A673 (cell line): ENCODE results near the gene FNDC3B. TPM values are rescaled to one million over a fixed set of nuclear protein-coding genes. Genes with fewer than 3 reads are reported as not detected.

Experiments
- BruUV-seq: library from RNA; stranded (reverse); fragments of 400-500 nt; replicated peaks from 2 replicates; lab custom pipeline; 2021; lab: Mats Ljungman, UMichigan
- CTCF ChIA-PET: fragments of 300-600 bp; sonication (Branson Sonifier 250); formaldehyde crosslinking; loops from one replicate; lab custom pipeline; 2022; ENCODE audit warnings: antibody characterized with exemption; lab: Charles Lee
- POLR2A ChIA-PET: fragments of 300-600 bp; sonication (Branson Sonifier 250); formaldehyde crosslinking; loops from one replicate; lab custom pipeline; 2022; ENCODE audit warnings: antibody characterized with exemption; ENCODE audit not compliant: low non-redundant PET; lab: Charles Lee
- DNase-seq: peaks from one replicate; pipeline ENCODE4 v3.0.0-alpha.2; 2015; ENCODE audit warnings: low spot score
- H3K27ac ChIP-seq: fragments of 200-600 bp; sonication (generic); 2 replicates; pipeline ENCODE4 v1.5.1; 2016; ENCODE audit warnings: mixed run types, low read depth, mild to moderate bottlenecking, mixed read lengths, antibody characterized with exemption, low read length; ENCODE audit not compliant: poor library complexity, severe bottlenecking
- H3K27me3 ChIP-seq: fragments of 200-600 bp; sonication (generic); replicated peaks from 2 replicates; pipeline ENCODE4 v1.6.1; 2017; ENCODE audit warnings: mixed run types, low read depth, mild to moderate bottlenecking, mixed read lengths, antibody characterized with exemption, low read length; ENCODE audit not compliant: insufficient read depth, poor library complexity
- H3K36me3 ChIP-seq: fragments of 200-600 bp; sonication (generic); 2 replicates; pipeline ENCODE4 v1.6.1; 2016; ENCODE audit warnings: mixed run types, mild to moderate bottlenecking, mixed read lengths, antibody characterized with exemption, low read length; ENCODE audit not compliant: insufficient read depth, poor library complexity, severe bottlenecking
- H3K4me1 ChIP-seq: fragments of 200-600 bp; sonication (generic); 2 replicates; pipeline ENCODE4 v1.6.1; 2017; ENCODE audit warnings: mixed run types, mild to moderate bottlenecking, mixed read lengths, antibody characterized with exemption, low read length; ENCODE audit not compliant: insufficient read depth, poor library complexity, severe bottlenecking
- H3K4me3 ChIP-seq: fragments of 200-600 bp; sonication (generic); 2 replicates; pipeline ENCODE4 v1.5.1; 2016; ENCODE audit warnings: low read depth, mixed run types, mild to moderate bottlenecking, mixed read lengths, low read length; ENCODE audit not compliant: poor library complexity, severe bottlenecking
- H3K9me3 ChIP-seq: fragments of 200-600 bp; sonication (generic); 2 replicates; pipeline ENCODE4 v1.6.1; 2016; ENCODE audit warnings: mixed run types, low read depth, mild to moderate bottlenecking, mixed read lengths, antibody characterized with exemption, low read length; ENCODE audit not compliant: poor library complexity, severe bottlenecking
- EZH2 ChIP-seq: fragments of 200-600 bp; sonication (generic); IDR thresholded peaks from 2 replicates; pipeline ENCODE4 v1.6.1; 2017; ENCODE audit warnings: borderline replicate concordance, low read depth, mild to moderate bottlenecking, mixed read lengths, antibody characterized with exemption, low read length; ENCODE audit not compliant: poor library complexity, severe bottlenecking
- intact Hi-C: fragments of 100-400 bp; cut with micrococcal nuclease; formaldehyde crosslinking; loops from one replicate; pipeline ENCODE4 v1.10.0; 2022; ENCODE audit not compliant: unreplicated experiment
- total RNA-seq: library from RNA; stranded (reverse); gene quantifications from 2 replicates; pipeline ENCODE4 v1.2.3, GENCODE V29; 2021
- TF ChIP-seq, protein P1 (sequence below): fragments of 300-800, 200-600 bp; sonication (generic); conservative IDR thresholded peaks from 2 replicates; pipeline ENCODE4 v1.5.1; 2017; ENCODE audit warnings: low read depth, mild to moderate bottlenecking, antibody characterized with exemption, low read length, moderate library complexity, mixed read lengths

FNDC3B gene
- total RNA-seq, 1 experiment from 2014 or later: 50.8 TPM

GRCh38 chr3:172038798-172039435 is 461 bp upstream of the FNDC3B start:
- Histone ChIP-seq H3K36me3 (no peaks in the 10 kb centered on the region), H3K4me1 (peaks cover 16% of the 10 kb centered on the region), H3K9me3 (no peaks in the 10 kb centered on the region), H3K27me3 (no peaks in the 10 kb centered on the region), H3K27ac (peak overlapping the region; percentile 93), H3K4me3 (peak overlapping the region; percentile 97)
- ChIA-PET CTCF (interaction anchor here (1.4 kb wide), 1 partner anchor 294 kb away, joined by 3 read pairs; no protein-coding TSS in a partner anchor), POLR2A (interaction anchor here (0.5 to 0.7 kb wide), 2 partner anchors 27 to 458 kb away, joined by 3 read pairs; no protein-coding TSS in a partner anchor)
- no TSS peak for BruUV-seq
- intact Hi-C loops: loop anchor here (5.0 kb wide), 2 partner anchors 102 to 293 kb away; no protein-coding TSS in a partner anchor
- TF ChIP-seq, protein P1, sequence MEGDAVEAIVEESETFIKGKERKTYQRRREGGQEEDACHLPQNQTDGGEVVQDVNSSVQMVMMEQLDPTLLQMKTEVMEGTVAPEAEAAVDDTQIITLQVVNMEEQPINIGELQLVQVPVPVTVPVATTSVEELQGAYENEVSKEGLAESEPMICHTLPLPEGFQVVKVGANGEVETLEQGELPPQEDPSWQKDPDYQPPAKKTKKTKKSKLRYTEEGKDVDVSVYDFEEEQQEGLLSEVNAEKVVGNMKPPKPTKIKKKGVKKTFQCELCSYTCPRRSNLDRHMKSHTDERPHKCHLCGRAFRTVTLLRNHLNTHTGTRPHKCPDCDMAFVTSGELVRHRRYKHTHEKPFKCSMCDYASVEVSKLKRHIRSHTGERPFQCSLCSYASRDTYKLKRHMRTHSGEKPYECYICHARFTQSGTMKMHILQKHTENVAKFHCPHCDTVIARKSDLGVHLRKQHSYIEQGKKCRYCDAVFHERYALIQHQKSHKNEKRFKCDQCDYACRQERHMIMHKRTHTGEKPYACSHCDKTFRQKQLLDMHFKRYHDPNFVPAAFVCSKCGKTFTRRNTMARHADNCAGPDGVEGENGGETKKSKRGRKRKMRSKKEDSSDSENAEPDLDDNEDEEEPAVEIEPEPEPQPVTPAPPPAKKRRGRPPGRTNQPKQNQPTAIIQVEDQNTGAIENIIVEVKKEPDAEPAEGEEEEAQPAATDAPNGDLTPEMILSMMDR: no peak
- no peak for TF ChIP-seq EZH2
- DNase-seq: no peak

DNA sequence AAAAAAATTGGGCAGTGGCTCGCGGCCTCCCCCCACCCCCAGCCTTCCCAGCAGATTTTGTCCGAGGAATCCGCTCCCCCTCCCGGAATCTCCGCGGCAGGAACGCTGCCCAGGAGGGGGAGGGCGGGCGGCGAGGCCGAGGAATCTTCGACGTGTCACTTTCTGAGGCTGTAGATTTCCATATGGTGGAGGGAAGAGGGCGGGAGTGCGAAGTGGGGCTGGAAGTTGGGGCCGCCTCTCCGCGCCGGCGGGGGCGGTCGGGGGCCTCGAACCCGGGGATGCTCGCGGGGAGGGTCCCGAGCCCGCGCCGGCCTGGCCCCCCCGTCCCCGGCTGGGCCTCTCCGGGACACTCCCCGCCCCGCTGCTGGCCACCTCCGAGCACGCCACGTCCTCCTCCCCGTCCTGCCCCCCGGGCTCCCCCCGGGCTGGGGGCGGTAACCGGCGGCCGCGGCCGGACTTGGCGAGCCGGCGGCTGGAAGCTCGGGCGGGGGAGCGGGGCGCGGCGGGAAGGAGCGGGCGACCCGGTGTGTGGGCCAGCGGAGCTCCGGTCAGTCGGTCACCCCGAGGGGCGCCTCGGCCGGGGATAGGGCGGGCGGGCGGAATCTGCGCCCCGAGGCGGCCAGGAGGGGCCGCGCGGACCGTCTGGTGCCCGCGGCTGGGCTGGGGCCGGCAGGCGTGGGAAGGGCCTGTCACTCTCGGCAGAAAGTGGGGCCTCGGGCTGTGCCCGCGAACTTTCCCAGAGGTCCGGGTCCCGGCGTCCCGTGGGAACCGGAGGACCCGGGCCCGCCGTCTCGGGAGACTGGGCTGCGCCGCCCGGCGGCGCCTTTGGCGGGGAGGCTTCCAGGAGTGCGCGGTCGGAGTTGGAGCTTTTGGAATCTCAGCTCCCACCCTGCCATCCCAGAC is 951 bp downstream of the FNDC3B start:
- BruUV-seq: no TSS peak
- DNase-seq: peak; percentile 81
- H3K36me3 ChIP-seq: no peaks in the 10 kb centered on the region
- ChIA-PET CTCF (interaction anchor here (1.0 kb wide), 1 partner anchor 292 kb away, joined by 3 read pairs; no protein-coding TSS in a partner anchor), POLR2A (no interaction called here)
- H3K4me3 ChIP-seq: peak overlapping the region; percentile 97
- no peaks in the 10 kb centered on the region for H3K9me3 ChIP-seq
- peaks cover 18% of the 10 kb centered on the region for H3K4me1 ChIP-seq
- H3K27ac ChIP-seq: peak overlapping the region; percentile 93
- no peaks in the 10 kb centered on the region for H3K27me3 ChIP-seq
- TF ChIP-seq, protein P1: peak; percentile 41; the same call in 1 of the 2 replicates
- TF ChIP-seq EZH2: no peak
- intact Hi-C loops: loop anchor here (2.0 kb wide), 1 partner anchor 98 kb away; no protein-coding TSS in a partner anchor
